HG03159 (cell line): ENCODE results near the gene NUBP1.

Source experiments
- ATAC-seq: cut with Tn5 transposase; IDR thresholded peaks from one replicate; pipeline ENCODE4 v1.9.1; 2021; ENCODE audit warnings: mild to moderate bottlenecking, moderate library complexity; ENCODE audit not compliant: unreplicated experiment

NUBP1 gene

DNA sequence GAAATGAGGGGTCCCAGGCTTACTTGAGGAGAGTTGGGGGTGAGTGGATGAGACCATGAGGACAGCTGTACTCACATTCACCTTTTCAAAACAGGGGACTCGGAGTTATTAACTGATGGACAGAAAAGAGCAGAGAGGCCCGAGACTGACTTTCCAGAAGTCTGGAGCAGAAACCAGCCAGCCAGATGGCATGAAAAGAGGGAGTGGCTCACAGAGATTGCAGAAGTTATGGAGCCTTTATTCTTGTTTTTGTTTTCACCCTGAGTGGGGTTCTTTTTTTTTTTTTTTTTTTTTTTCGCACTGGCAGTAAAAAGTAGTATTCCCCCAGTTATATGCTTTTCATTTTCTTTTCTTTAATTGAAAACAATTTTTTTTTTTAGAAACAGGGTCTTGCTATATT lies 56.1 kb downstream of the NUBP1 start:
- no peak for ATAC-seq

DNA sequence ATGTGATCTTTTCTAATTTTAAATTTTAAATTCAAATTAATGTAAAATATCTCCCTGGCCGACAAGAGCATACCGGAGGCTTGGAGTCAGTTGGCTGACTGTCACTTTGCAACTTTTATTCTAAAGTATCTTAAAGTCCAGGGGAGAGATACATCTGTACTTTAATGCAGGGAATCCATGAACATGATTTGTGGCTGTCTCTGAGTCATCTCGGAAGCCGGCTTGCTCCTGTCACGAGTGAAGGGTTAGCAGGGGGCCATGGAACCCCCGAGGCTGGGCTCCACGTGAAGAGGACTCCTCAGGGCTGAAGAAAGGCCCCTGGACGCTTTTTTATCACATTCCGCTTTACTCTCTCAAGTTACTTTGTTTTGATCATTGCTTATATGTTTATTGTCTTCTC lies 61.7 kb downstream of the NUBP1 start:
- ATAC-seq, result no peak

DNA sequence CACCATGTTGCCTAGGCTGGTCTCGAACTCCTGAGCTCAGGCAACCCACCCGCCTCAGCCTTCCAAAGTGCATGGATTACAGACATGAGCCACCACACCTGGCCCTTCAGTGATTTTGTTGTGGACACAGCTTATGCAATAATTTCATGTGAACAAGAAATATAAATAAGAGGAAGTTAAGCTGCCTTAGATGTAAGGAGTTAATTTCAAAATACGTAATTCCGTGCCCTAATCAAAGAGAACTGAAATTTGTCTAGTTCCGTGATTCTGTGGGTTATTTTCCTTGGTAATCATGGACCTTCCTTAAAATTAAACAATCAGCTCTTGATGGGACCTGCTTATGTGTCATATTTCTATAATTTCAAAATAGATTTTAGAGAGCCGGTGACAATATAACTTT lies 63.1 kb downstream of the NUBP1 start:
- no peak for ATAC-seq

DNA sequence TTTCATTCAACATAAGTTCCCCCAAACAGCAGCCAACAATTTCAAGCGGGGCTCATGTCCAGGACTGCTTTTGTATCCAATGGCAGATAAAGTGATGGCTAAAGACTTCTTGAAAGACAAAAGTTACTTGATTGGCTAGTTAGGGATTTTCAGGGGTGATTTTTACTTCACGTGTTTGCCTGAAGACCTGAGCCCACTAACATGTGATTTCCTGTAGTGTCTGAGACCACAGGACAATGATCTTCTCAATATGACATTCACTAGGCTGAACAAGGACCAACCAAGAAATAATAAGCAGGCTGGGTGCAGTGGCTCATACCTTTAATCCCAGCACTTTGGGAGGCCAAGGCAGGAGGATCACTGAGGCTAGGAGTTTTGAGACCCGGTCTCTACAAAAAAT lies 64.6 kb downstream of the NUBP1 start:
- ATAC-seq, result no peak

DNA sequence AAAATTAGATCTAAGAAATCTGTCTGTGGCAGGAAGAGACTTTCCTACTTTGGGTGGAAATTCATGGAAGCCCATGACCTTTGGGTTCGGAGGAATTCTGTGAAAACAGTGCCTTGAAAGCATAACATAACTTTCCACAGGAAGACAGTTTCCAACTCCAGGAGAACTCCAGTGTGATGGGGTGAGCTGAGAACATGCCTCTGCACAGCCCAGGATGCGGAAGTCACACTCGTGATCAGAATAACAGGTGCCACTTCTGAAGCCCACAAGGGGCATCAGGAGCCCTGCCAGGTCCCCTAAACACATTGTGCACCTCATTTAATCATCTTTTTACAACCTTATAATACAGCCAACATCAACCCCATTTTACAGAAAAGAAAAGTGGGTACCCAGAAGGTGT lies 65.2 kb downstream of the NUBP1 start:
- ATAC-seq, result no peak

DNA sequence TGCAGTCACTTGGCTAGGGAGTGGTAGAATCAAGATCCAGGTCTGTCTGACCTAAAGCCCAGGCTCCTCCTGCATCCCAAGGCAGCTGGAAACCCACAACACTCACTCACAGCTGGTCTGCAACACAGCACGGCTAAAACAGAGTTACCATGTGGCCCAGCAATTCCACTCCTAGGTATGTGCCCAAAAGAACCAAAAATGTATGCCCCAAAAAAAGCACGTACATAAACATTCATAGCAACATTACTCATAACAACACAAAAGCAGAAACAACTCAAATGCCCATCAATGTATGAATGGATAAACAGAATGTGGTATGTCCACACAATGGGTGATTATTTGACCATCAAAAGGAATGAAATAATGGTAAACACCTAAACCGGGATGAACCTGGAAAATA lies 66.1 kb downstream of the NUBP1 start:
- ATAC-seq, result no peak

DNA sequence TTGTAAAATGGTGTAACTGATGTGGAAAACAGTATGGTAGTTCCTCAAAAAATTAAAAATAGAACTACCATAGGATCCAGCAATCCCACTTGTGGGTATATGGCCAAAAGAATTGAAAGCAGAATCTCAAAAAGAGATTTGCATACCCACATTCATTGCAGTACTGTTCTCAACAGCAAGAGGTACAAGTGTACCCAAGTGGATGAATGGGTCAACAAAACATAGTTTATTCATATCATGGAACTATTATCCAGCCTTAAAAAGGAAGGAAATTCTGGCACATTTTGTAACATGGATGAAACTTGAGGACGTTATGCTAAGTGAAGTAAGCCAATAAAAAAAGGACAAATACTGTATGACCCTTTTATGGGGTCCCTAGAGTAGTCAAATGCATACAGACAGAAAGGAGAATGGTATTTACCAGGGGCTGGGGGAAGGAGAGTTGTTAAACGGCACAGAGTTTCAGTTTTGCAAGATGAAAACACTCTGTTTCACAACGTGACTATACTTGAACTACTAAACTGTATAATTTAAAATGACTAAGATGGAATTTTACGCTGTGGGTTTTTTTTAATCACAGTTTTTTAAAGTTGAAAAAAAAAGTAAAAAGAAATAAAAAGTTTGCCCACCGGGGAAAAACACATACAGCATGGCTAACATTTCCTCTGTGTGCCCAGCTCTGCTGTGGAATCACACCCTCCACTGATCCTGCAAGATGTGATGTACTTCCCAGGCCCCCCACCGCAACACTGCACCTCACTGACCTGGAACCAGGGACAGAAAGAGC lies 68.9 kb downstream of the NUBP1 start:
- peak; percentile 76 for ATAC-seq

DNA sequence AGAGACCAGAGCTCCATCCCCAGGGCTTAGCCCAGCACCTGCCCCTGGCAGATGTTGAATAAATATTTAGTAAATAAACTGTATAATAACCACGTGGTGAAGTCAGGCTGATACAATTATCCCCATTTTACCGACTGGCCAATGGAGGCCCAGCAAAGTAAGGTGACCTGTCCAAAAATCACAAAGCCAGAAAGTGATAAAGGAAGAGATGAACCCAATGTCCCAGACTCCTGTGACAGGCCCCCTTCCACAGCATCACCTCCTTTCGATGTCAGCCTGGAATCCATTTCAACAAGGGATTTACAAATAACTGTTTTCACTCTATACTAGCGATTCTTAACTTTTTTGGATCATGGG lies 69.4 kb downstream of the NUBP1 start:
- ATAC-seq, result no peak

DNA sequence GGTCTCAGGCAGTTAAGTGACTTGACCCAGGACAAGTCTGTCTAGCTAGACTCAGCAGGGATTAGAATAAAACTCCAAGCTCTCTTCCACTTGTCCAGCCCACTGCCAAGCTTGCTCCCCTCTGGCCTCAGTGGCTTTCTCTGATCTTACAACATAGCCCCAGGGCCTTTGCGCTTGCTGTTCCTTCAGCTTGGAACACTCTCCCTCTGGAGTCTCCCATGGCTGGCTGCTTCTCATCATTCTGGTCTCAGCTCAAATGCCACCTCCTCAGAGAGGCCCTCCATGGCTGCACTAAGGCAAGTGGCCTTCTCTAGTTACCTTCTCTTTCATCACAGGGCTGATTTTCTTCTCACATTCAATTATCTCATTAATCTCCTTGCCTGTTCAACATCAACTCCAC lies 73.9 kb downstream of the NUBP1 start:
- ATAC-seq, result no peak

DNA sequence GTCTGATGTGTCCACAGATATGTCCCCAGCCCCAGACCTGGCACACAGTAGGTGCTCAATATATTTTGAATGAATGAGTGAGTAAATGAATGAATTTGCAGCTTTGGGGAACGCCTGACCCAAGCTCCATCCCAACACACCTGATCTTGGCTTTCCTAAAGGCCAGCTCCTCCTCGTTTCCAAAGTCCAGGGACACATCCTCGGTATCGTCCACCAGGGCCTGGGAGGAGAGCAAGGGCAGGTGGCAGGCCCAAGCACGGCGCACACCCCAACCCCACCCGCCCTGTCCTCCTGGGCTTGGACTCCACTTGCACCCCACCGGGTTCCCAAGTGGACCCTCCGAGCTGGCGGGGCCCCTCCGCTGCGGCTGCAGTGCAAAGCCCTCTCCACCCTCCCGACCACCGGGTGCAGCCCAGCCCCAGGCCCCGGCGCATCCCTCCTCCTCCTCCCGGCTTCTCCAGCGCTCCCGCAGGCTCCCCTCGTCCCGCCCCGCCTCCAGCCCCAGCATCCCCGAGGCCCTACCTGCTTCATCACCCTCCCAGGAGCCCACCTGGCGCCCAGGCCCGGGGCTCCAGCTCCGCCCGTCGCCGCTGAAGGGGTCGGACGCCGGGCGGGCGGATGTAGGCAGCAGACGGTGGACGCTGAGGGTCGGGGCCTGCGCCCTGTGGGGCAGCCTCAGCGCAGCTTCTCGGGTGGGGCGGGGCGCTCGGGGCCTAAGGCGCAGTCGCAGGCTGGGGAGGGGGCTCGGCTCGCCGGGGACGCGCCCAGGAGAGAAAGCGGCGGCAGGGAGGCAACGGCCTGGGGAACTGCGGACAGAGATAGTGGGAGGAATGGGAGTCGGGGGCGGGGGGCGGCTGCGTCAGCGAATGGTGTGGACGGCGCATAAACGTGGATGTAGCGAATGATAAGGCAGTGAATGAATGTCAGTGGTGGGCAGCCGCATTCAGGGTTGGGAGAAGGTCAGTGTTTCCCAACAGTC lies 74.6 kb downstream of the NUBP1 start, which contains the start of gene TVP23A:
Gene TVP23A (minus strand): TSS at position 832 of the 979 bp plus-strand sequence. CDS start 301 bp downstream, at position 531.
- no peak for ATAC-seq
